Measurements from ENCODE around the gene CFAP99. TPM values are rescaled to one million over a fixed set of nuclear protein-coding genes. Genes with fewer than 3 reads are reported as not detected.

Gene CFAP99
- total RNA-seq, 1 donor from 2014 or later: not detected

GRCh38 chr4:2423066-2423465, 4.3 kb downstream of the CFAP99 start:
- peaks cover 5% of the 10 kb centered on the region for H3K4me1 Mint-ChIP-seq (ENCODE audit: low read depth)
- no peak overlapping the region for H3K27ac Mint-ChIP-seq (ENCODE audit: unreplicated experiment)
- peaks cover 39% of the 10 kb centered on the region for H3K27me3 Mint-ChIP-seq (ENCODE audit: low read depth)
- DNase-seq (ENCODE audit: low spot score): no peak
- TF ChIP-seq CTCF (IDR thresholded peaks at IDR 0.05): no peak
- H3K4me3 Mint-ChIP-seq (ENCODE audit: unreplicated experiment): no peak overlapping the region
- H3K36me3 Mint-ChIP-seq (ENCODE audit: low read depth): peaks cover 3% of the 10 kb centered on the region
- H3K9me3 Mint-ChIP-seq (ENCODE audit: low read depth): no peaks in the 10 kb centered on the region

GRCh38 chr4:2423695-2424094, 4.9 kb downstream of the CFAP99 start:
- peaks cover 5% of the 10 kb centered on the region for H3K4me1 Mint-ChIP-seq (ENCODE audit: low read depth)
- no peak overlapping the region for H3K27ac Mint-ChIP-seq (ENCODE audit: unreplicated experiment)
- no peak for TF ChIP-seq CTCF (IDR thresholded peaks at IDR 0.05)
- no peak overlapping the region for H3K4me3 Mint-ChIP-seq (ENCODE audit: unreplicated experiment)
- peaks cover 4% of the 10 kb centered on the region for H3K36me3 Mint-ChIP-seq (ENCODE audit: low read depth)
- peaks cover 40% of the 10 kb centered on the region for H3K27me3 Mint-ChIP-seq (ENCODE audit: low read depth)
- no peak for DNase-seq (ENCODE audit: low spot score)
- H3K9me3 Mint-ChIP-seq (ENCODE audit: low read depth): no peaks in the 10 kb centered on the region

GRCh38 chr4:2424581-2424980, 5.8 kb downstream of the CFAP99 start:
- Mint-ChIP-seq H3K27me3 (ENCODE audit: low read depth) (peaks cover 38% of the 10 kb centered on the region), H3K36me3 (ENCODE audit: low read depth) (peaks cover 6% of the 10 kb centered on the region), H3K4me1 (ENCODE audit: low read depth) (no peaks in the 10 kb centered on the region), H3K4me3 (ENCODE audit: unreplicated experiment) (no peak overlapping the region), H3K9me3 (ENCODE audit: low read depth) (no peaks in the 10 kb centered on the region), H3K27ac (ENCODE audit: unreplicated experiment) (no peak overlapping the region)
- DNase-seq (ENCODE audit: low spot score): no peak
- TF ChIP-seq CTCF (IDR thresholded peaks at IDR 0.05): no peak

GRCh38 chr4:2425386-2426068, 6.8 kb downstream of the CFAP99 start:
- Mint-ChIP-seq H3K27ac (ENCODE audit: unreplicated experiment) (no peak overlapping the region), H3K9me3 (ENCODE audit: low read depth) (no peaks in the 10 kb centered on the region), H3K36me3 (ENCODE audit: low read depth) (peaks cover 3% of the 10 kb centered on the region), H3K4me3 (ENCODE audit: unreplicated experiment) (no peak overlapping the region), H3K4me1 (ENCODE audit: low read depth) (no peaks in the 10 kb centered on the region), H3K27me3 (ENCODE audit: low read depth) (peaks cover 30% of the 10 kb centered on the region)
- no peak for DNase-seq (ENCODE audit: low spot score)
- no peak for TF ChIP-seq CTCF (IDR thresholded peaks at IDR 0.05)

GRCh38 chr4:2426069-2426397, 7.3 kb downstream of the CFAP99 start:
- no peak overlapping the region for H3K4me3 Mint-ChIP-seq (ENCODE audit: unreplicated experiment)
- no peaks in the 10 kb centered on the region for H3K4me1 Mint-ChIP-seq (ENCODE audit: low read depth)
- H3K27me3 Mint-ChIP-seq (ENCODE audit: low read depth): peaks cover 25% of the 10 kb centered on the region
- DNase-seq (ENCODE audit: low spot score): peak; percentile 84
- H3K27ac Mint-ChIP-seq (ENCODE audit: unreplicated experiment): no peak overlapping the region
- H3K9me3 Mint-ChIP-seq (ENCODE audit: low read depth): no peaks in the 10 kb centered on the region
- H3K36me3 Mint-ChIP-seq (ENCODE audit: low read depth): peaks cover 3% of the 10 kb centered on the region
- no peak for TF ChIP-seq CTCF (IDR thresholded peaks at IDR 0.05)
